ENCODE measurements around the gene NANS. TPM values are rescaled to one million over a fixed set of nuclear protein-coding genes. Genes with fewer than 3 reads are reported as not detected.

The NANS gene
- total and polyA plus RNA-seq, 2 of the 13 experiments (the other 11 are each of a cell fraction or from before 2014, with no cell fraction given): 86.9 to 203 TPM

GRCh38 chr9:98118640-98119601 lies 62.4 kb downstream of the NANS start, which contains the start of gene TRIM14 (continued):
- TF ChIP-seq GLMP (CRISPR knock-in tag; IDR thresholded peaks at IDR 0.05; ENCODE audit: borderline replicate concordance) (no peak), ZNF512 (CRISPR knock-in tag; IDR thresholded peaks at IDR 0.05) (no peak), HNF1B (CRISPR knock-in tag; IDR thresholded peaks at IDR 0.05) (peak; percentile 30; the same call in 1 of the 2 replicates), PPARG (CRISPR knock-in tag; conservative IDR thresholded peaks at IDR 0.05) (no peak; the same call in 1 of the 2 replicates), MLXIP (CRISPR knock-in tag; IDR thresholded peaks at IDR 0.05; ENCODE audit: borderline replicate concordance) (no peak; the same call in 1 of the 2 replicates), KDM5B (CRISPR knock-in tag; IDR thresholded peaks at IDR 0.05; ENCODE audit: borderline replicate concordance) (peak; percentile 92; the same call in 1 of the 2 replicates), PRMT3 (CRISPR knock-in tag; IDR thresholded peaks at IDR 0.05; ENCODE audit: borderline replicate concordance, low read depth) (no peak), SIN3A (IDR thresholded peaks at IDR 0.05; ENCODE audit: borderline replicate concordance, low read depth, low read length) (no peak; the same call in 1 of the 2 replicates), ARID3A (IDR thresholded peaks at IDR 0.05; ENCODE audit: low read depth, low read length) (no peak), GRHL1 (CRISPR knock-in tag; conservative IDR thresholded peaks at IDR 0.05) (no peak), RXRB (CRISPR knock-in tag; IDR thresholded peaks at IDR 0.05; ENCODE audit: borderline replicate concordance) (peak; percentile 21; the same call in 1 of the 2 replicates), CCAR2 (optimal IDR thresholded peaks at IDR 0.05; ENCODE audit: low read depth, low read length) (no peak), ZNF546 (CRISPR knock-in tag; conservative IDR thresholded peaks at IDR 0.05) (no peak), MXI1 (IDR thresholded peaks at IDR 0.05; ENCODE audit: borderline replicate concordance, low read depth, low read length) (0 out of 3 replicates have a peak, but pooled peaks have one; percentile 50)

Data from HepG2 (cell line).